ENCODE results near the gene DNAJC18.
A peak's percentile ranks its signal among the peaks of the same experiment; 100 is the strongest.
"Not testable (repeated sequence)": the region's sequence is repeated elsewhere in the genome, so short reads cannot be mapped to it uniquely, and the experiment has no call there.

The DNAJC18 gene

GRCh38 chr5:139388198-139388821 is 51.0 kb downstream of the DNAJC18 start:
- DNase-seq (ENCODE audit: low spot score) = no peak
- FAIRE-seq = no peak

DNA sequence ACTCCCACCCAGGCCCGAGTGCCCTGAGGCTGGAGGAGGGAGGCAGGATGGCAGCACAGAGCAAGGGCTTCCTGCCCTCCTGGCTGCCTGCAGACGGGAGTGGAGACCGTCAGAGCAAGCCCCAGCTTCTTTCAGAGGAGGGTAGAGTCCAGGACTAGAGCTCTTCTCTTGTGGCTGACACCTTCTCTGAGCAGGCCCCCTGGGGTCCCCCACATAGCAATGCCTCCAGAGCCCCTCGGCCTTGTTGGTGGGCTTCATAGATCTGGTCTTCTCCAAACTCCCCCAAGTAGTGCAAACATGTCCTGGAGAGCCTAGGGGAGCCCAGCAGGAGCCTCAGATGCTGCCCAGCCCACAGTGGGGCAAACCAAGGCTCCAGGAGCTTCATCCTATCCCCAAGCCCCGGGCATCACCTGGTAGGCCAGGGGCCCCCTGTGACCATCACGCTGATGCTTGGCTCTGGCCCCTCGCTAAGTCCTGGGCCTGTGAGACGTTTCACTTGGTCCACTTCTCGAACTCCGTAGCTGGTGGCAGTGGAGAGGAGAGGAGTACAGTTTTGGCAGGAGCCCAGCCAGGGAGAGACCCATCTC is 51.6 kb downstream of the DNAJC18 start:
- FAIRE-seq = no peak
- no peak for DNase-seq (ENCODE audit: low spot score)

DNA sequence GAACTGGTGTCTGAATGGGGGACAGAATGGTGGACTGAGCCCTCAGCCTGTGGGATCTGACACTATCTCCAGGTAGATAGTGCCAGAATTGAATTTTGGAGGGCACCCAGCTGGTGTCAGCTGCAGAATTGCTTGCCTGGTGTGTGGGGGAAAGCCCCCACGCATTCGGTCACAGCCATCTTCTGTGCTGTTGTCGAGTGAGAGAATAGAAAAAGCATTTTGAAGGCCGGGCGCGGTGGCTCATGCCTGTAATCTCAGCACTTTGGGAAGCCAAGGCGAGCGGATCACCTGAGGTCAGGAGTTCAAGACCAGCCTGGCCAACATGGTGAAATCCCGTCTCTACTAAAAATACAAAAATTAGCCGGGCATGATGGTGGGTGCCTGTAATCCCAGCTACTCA is 52.4 kb downstream of the DNAJC18 start:
- not testable (repeated sequence) for FAIRE-seq; DNase-seq (ENCODE audit: low spot score)

- DNase-seq (ENCODE audit: low spot score) = no peak
- FAIRE-seq = no peak
These were observed 53.3 kb downstream of the DNAJC18 start for GRCh38 chr5:139386050-139386438.

GRCh38 chr5:139385061-139386049 is 54.0 kb downstream of the DNAJC18 start:
- FAIRE-seq = no peak
- DNase-seq (ENCODE audit: low spot score) = no peak

DNA sequence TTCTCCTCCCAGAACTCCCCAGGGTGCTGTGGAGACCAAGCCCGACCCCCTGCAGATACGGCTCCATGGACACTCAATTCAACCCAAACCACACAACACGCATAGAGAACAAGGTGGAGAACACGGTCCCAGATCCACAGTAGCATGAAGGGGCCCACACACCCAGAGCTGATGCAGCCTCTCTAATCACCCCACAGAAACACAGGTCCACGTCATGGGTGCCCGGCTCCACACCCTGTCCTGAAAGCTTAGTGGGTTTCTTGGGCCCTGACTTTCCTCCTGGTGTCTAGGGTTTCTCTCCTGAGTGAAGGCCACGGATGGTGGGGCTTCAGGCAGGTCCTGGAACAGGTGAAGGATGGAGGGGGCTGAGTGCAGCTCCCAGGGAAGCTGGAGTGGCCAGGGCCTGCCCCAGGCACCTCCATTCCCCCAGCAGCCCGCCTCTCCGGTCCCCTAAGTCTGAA is 54.7 kb downstream of the DNAJC18 start:
- DNase-seq (ENCODE audit: low spot score) (no peak), FAIRE-seq (no peak)

DNA sequence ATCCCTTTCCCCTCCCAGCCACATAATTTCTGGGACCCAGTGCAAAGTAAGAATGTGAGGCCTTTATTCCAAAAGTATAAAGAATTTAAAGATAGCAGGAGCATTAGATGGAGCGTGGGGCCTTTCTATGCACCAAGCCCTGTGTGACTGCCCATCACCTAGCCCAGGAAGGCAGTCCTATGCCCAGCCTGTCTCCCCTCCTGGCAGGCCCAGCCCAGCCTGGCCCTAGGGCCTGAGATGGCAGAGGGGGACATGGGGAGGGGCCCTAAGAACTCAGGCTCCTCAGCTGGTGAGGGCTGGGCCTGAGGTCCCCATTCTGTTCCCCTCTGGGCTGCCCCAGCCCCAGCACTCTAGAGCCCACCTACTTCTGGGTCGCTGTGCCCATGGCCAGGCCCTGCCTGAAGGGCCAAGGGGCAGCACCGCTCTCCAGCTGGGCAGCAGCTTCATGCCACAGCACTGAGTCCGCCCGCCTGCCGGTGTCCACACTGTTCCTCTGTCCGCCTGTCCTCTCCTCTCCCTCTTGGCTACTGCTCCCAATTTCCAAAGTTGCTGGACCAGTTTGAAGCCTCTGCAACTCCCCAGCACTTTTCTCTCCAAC is 55.2 kb downstream of the DNAJC18 start:
- DNase-seq (ENCODE audit: low spot score) (no peak), FAIRE-seq (no peak)

DNA sequence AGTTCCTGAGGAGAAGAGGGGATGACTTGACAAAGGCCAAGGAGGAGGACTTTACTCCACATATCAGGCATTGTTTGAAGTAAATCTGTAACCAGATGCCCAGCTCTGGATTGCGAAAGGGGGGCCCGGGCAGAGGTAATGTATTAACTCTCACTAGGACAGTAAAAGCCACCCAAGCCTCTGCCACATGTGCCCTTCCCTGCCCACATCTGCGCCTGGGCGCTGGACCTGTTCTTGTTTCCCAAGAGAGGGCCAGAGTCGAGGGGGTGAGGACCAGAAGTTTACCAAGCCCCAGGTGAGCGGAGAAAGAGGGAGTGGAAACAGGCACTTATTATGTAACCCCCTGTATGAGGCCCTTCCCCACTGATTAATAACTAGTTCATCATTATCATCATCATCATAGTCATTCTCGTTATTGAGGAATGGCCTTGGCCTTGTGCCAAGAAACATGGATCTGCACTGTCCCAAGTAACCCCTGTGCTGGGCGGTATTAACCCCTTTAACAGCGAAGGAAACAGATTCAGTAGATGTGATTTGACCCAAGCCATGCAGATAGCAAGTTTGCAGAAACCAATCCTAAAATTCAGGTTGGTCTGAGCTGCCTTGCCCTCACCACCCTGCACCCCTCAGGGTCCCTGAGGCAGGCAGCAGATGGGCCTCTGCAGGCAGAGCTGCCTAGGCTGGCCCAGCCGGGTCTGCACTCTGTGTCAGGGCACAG is 55.9 kb downstream of the DNAJC18 start, which contains the start of gene SLC23A1:
Gene SLC23A1 (minus strand): TSS at position 23 of the 718 bp plus-strand sequence. CDS start 44 bp downstream, outside the sequence.
- peak; percentile 58 for FAIRE-seq
- DNase-seq (ENCODE audit: low spot score) = peak; percentile 23

DNA sequence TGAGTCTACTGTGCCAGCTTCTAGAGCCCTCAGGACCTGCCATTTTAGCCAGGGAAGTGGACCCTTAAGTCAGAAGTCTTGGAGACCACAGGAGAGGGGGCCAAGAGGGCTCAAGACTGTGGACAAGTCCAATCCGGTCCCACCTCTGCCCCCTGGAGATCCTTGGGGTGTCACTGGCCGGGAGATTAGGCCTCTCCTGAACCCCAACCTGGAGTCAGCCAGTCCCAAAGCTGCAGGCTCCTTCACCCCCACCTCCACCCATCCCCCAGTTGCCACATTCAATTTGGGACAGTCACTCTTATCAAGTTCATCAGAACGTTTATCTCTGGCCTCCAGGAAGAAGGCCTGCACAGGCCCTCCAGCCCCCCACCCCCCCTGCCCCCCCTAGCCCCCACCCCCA is 56.5 kb downstream of the DNAJC18 start:
- no peak for FAIRE-seq
- no peak for DNase-seq (ENCODE audit: low spot score)

GRCh38 chr5:139381837-139382761 is 57.2 kb downstream of the DNAJC18 start:
- DNase-seq (ENCODE audit: low spot score) = no peak
- FAIRE-seq = no peak

GRCh38 chr5:139379626-139380449 is 59.5 kb downstream of the DNAJC18 start:
- DNase-seq (ENCODE audit: low spot score) (no peak), FAIRE-seq (no peak)

- DNase-seq (ENCODE audit: low spot score) = no peak
- FAIRE-seq = no peak
These were observed 60.4 kb downstream of the DNAJC18 start for GRCh38 chr5:139378941-139379361.

- FAIRE-seq (no peak), DNase-seq (ENCODE audit: low spot score) (no peak)
These were observed 61.1 kb downstream of the DNAJC18 start for GRCh38 chr5:139378101-139378825.

GRCh38 chr5:139377226-139377625 is 62.1 kb downstream of the DNAJC18 start:
- FAIRE-seq (no peak), DNase-seq (ENCODE audit: low spot score) (no peak)

DNA sequence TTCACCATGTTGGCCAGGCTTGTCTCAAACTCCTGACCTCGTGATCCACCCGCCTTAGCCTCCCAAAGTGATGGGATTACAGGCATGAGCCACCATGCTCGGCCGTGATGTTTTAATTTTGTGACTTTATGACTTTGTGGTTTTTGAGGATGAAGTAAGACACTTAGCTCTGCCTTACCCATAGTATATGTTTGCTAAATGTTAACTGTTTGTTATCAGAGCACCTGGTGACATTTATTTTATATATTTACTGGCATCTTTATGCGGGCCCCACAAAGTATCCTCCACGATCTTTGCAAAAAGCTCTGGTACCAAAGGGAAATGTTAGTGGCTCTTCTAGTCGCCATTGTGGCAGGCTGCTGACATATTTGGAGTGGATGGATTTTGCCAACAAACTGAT is 63.0 kb downstream of the DNAJC18 start:
- DNase-seq (ENCODE audit: low spot score) = no peak

DNA sequence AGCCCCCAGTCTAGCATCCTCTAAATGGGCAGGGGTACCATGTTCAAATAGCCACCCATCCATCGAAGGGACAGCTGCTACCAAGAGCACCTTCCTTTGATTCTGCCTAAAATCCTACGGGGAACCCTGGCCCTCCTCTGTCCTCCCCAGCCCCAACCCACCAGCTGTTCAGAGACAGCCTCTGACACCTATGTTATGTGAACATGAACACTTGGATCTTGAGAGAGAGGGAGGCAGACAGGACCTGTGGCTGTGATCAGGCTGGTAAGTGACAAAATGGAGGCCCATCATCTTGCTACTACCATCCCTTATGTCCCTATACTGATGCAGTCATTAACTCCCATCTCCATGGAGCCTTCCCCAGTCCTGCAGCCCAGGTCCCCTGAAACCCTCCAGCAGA is 64.4 kb downstream of the DNAJC18 start:
- DNase-seq (ENCODE audit: low spot score) = no peak

More for the DNA sequence above, 63.0 kb downstream of the DNAJC18 start:
- no peak for FAIRE-seq

GRCh38 chr5:139371482-139372435 is 67.6 kb downstream of the DNAJC18 start:
- FAIRE-seq = no peak
- no peak for DNase-seq (ENCODE audit: low spot score)

More for the DNA sequence above, 64.4 kb downstream of the DNAJC18 start:
- no peak for FAIRE-seq
